Astrocyte of the spinal cord (primary cell): ENCODE results near the gene C2CD5.
"Not testable (repeated sequence)": the region's sequence is repeated elsewhere in the genome, so short reads cannot be mapped to it uniquely, and the experiment has no call there.

Source experiments
- DNase-seq: peaks from one replicate; pipeline ENCODE4 v3.0.0; 2011; ENCODE audit warnings: low read depth, low spot score
- H3K4me3 ChIP-seq: 2 replicates; pipeline ENCODE4 v1.5.1; 2011; ENCODE audit warnings: low read depth, mild to moderate bottlenecking, low read length, moderate library complexity
- CTCF ChIP-seq: IDR thresholded peaks from 2 replicates; pipeline ENCODE4 v1.5.1; 2012; ENCODE audit warnings: low read depth, mild to moderate bottlenecking, low read length, inconsistent platforms
- in situ Hi-C: cut with HindIII; loops from 2 replicates; pipeline ENCODE4 v1.10.0; 2017; ENCODE audit warnings: low sequenced_read_pairs

C2CD5 gene

GRCh38 chr12:22576473-22576872 is 32.1 kb upstream of the C2CD5 start:
- H3K4me3 ChIP-seq = no peak overlapping the region
- no peak for DNase-seq
- in situ Hi-C loops = no loop called here
- no peak for TF ChIP-seq CTCF

GRCh38 chr12:22576065-22576464 is 31.7 kb upstream of the C2CD5 start:
- TF ChIP-seq CTCF = no peak
- no peak for DNase-seq
- no peak overlapping the region for H3K4me3 ChIP-seq
- in situ Hi-C loops = no loop called here

- no peak for DNase-seq
- in situ Hi-C loops = no loop called here
- no peak for TF ChIP-seq CTCF
- no peak overlapping the region for H3K4me3 ChIP-seq
Observed at GRCh38 chr12:22574921-22575320, 30.6 kb upstream of the C2CD5 start.

GRCh38 chr12:22573181-22573580 is 28.8 kb upstream of the C2CD5 start:
- H3K4me3 ChIP-seq = no peak overlapping the region
- in situ Hi-C loops = no loop called here
- TF ChIP-seq CTCF = no peak
- no peak for DNase-seq

GRCh38 chr12:22569253-22569652 is 24.9 kb upstream of the C2CD5 start:
- TF ChIP-seq CTCF = no peak
- no peak overlapping the region for H3K4me3 ChIP-seq
- no peak for DNase-seq
- in situ Hi-C loops = no loop called here

- DNase-seq = no peak
- in situ Hi-C loops = no loop called here
- H3K4me3 ChIP-seq = no peak overlapping the region
- no peak for TF ChIP-seq CTCF
Observed at GRCh38 chr12:22562036-22563028, 18.0 kb upstream of the C2CD5 start.

- H3K4me3 ChIP-seq, in situ Hi-C loops, DNase-seq: not testable (repeated sequence)
Observed at GRCh38 chr12:22554750-22555149, 10.4 kb upstream of the C2CD5 start.
